ENCODE measurements around the gene C3orf20.

GRCh38 chr3:14680716-14681115, 5.8 kb downstream of the C3orf20 start:
- TF ChIP-seq CTCF (IDR thresholded peaks at IDR 0.05) (no peak), POLR2A (IDR thresholded peaks at IDR 0.05) (no peak)

Measured in tibial nerve (tissue), 3 donors.